Neural cell (in vitro differentiated cells): ENCODE results near the gene HHIPL1. TPM values are rescaled to one million over a fixed set of nuclear protein-coding genes. Genes with fewer than 3 reads are reported as not detected.

ENCODE experiments used
- H2AFZ ChIP-seq: fragments of 200-600, 300-800 bp; sonication (generic), shearing (Covaris generic); 2 replicates; pipeline ENCODE4 v1.6.0; 2014; ENCODE audit warnings: low read depth, mild to moderate bottlenecking, antibody characterized with exemption, low read length, moderate library complexity
- H3F3A ChIP-seq: fragments of 200-600 bp; shearing (Covaris generic); 2 replicates; pipeline ENCODE4 v1.6.1; 2016; ENCODE audit warnings: mild to moderate bottlenecking, moderate library complexity, mixed read lengths, antibody characterized with exemption, low read length; ENCODE audit not compliant: insufficient read depth, poor library complexity, severe bottlenecking
- H3K27ac ChIP-seq: fragments of 200-600, 300-800 bp; sonication (generic), shearing (Covaris generic); 2 replicates; pipeline ENCODE4 v1.5.1; 2014; ENCODE audit warnings: mild to moderate bottlenecking, low read length, moderate library complexity
- H3K27me3 ChIP-seq: fragments of 300-800, 200-600 bp; sonication (generic), shearing (Covaris generic); 2 replicates; pipeline ENCODE4 v1.6.0; 2014; ENCODE audit warnings: mild to moderate bottlenecking, low read depth, low read length, moderate library complexity; ENCODE audit not compliant: insufficient read depth
- H3K36me3 ChIP-seq: fragments of 300-800, 200-600 bp; sonication (generic), shearing (Covaris generic); 2 replicates; pipeline ENCODE4 v1.5.1; 2014; ENCODE audit warnings: mild to moderate bottlenecking, antibody characterized with exemption, low read length, moderate library complexity; ENCODE audit not compliant: insufficient read depth
- H3K4me2 ChIP-seq: fragments of 300-800, 200-600 bp; sonication (generic), shearing (Covaris generic); 2 replicates; pipeline ENCODE4 v1.6.0; 2014; ENCODE audit warnings: mild to moderate bottlenecking, low read length
- H3K4me3 ChIP-seq: fragments of 300-800, 200-600 bp; sonication (generic), shearing (Covaris generic); 2 replicates; pipeline ENCODE4 v1.5.1; 2014; ENCODE audit warnings: mild to moderate bottlenecking, low read length, moderate library complexity
- H3K79me2 ChIP-seq: fragments of 200-600 bp; shearing (Covaris generic); replicated peaks from 2 replicates; pipeline ENCODE4 v1.6.0; 2014; ENCODE audit warnings: mild to moderate bottlenecking, low read length, moderate library complexity; ENCODE audit not compliant: insufficient read depth
- H3K9ac ChIP-seq: fragments of 300-800, 200-600 bp; sonication (generic), shearing (Covaris generic); 2 replicates; pipeline ENCODE4 v1.6.1; 2016; ENCODE audit warnings: mild to moderate bottlenecking, low read length, mixed read lengths
- H3K9me2 ChIP-seq: fragments of 200-600 bp; shearing (Covaris generic); 2 replicates; pipeline ENCODE4 v1.6.1; 2016; ENCODE audit warnings: mild to moderate bottlenecking, low read length, mixed read lengths; ENCODE audit not compliant: insufficient read depth
- H3K9me3 ChIP-seq: fragments of 200-600, 300-800 bp; sonication (generic), shearing (Covaris generic); 2 replicates; pipeline ENCODE4 v1.6.1; 2016; ENCODE audit warnings: mild to moderate bottlenecking, mixed run types, low read length, moderate library complexity, mixed read lengths
- H4K20me1 ChIP-seq: fragments of 200-600 bp; shearing (Covaris generic); 2 replicates; pipeline ENCODE4 v1.6.1; 2016; ENCODE audit warnings: mild to moderate bottlenecking, mixed run types; ENCODE audit not compliant: insufficient read depth
- EP300 ChIP-seq: fragments of 450-650 bp; conservative IDR thresholded peaks from 2 replicates; pipeline ENCODE4 v1.6.1; 2014; ENCODE audit warnings: antibody characterized with exemption, mild to moderate bottlenecking, moderate library complexity; ENCODE audit not compliant: poor library complexity, severe bottlenecking
- EZH2 ChIP-seq: fragments of 200-600, 300-800 bp; shearing (Covaris generic), sonication (generic); IDR thresholded peaks from 2 replicates; pipeline ENCODE4 v1.6.1; 2014; ENCODE audit warnings: antibody characterized with exemption, low read length, borderline replicate concordance, mild to moderate bottlenecking; ENCODE audit not compliant: insufficient read depth, poor library complexity, severe bottlenecking
- MXI1 ChIP-seq: fragments of 450-650 bp; conservative IDR thresholded peaks from 2 replicates; pipeline ENCODE4 v1.6.1; 2014; ENCODE audit warnings: antibody characterized with exemption, mild to moderate bottlenecking; ENCODE audit not compliant: poor library complexity, severe bottlenecking
- POLR2AphosphoS5 ChIP-seq: IDR thresholded peaks from 2 replicates; pipeline ENCODE4 v1.6.1; 2012
- RAD21 ChIP-seq: fragments of 450-650 bp; conservative IDR thresholded peaks from 2 replicates; pipeline ENCODE4 v1.6.1; 2014; ENCODE audit warnings: antibody characterized with exemption, mild to moderate bottlenecking, moderate library complexity
- SMC3 ChIP-seq: fragments of 450-650 bp; conservative IDR thresholded peaks from 2 replicates; pipeline ENCODE4 v1.6.1; 2014; ENCODE audit warnings: antibody characterized with exemption, mild to moderate bottlenecking, moderate library complexity; ENCODE audit not compliant: poor library complexity
- TAF1 ChIP-seq: IDR thresholded peaks from 2 replicates; pipeline ENCODE4 v1.6.1; 2012; ENCODE audit warnings: low read depth
- polyA plus RNA-seq: library from polyadenylated mRNA; depleted of rRNA; stranded (reverse); fragments of >200 nt; gene quantifications from 2 replicates; pipeline ENCODE4 v1.2.3, GENCODE V29; 2014
- TF ChIP-seq, protein P1 (sequence below): fragments of 450-650 bp; IDR thresholded peaks from 2 replicates; pipeline ENCODE4 v1.5.1; 2014; ENCODE audit warnings: antibody characterized with exemption, mild to moderate bottlenecking, moderate library complexity; ENCODE audit not compliant: poor library complexity, severe bottlenecking
- TF ChIP-seq, protein P2 (sequence below): IDR thresholded peaks from 2 replicates; pipeline ENCODE4 v1.6.1; 2012; ENCODE audit warnings: borderline replicate concordance

HHIPL1 gene
- polyA plus RNA-seq, 1 donor from 2014 or later, result 0.47 TPM

DNA sequence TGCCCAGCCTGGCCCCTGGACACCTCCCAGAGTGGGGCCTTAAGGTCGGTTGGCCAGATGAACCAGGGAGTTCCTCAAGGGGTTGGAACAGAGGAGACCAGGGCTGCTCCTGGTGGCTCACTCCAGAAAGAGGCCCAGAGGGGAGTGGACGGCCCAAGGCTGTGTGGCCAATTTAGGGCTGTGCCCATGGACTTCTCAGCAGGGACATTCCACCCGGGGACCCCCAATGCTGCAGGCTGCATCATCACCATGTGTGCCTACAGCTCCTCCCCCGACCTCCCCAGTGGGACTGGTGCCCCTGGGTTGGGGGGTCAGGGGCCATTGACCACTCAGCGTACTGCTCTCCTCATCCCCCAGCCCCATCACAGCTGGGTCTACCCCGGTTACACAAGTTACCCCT, 21.6 kb downstream of the HHIPL1 start:
- Histone ChIP-seq H4K20me1 (no peaks in the 10 kb centered on the region), H3K9ac (no peak overlapping the region), H3K79me2 (no peaks in the 10 kb centered on the region), H3K9me3 (no peaks in the 10 kb centered on the region), H3K36me3 (no peaks in the 10 kb centered on the region), H2AFZ (no peak overlapping the region), H3K4me2 (no peak overlapping the region), H3K27me3 (no peaks in the 10 kb centered on the region), H3K9me2 (no peaks in the 10 kb centered on the region), H3K4me3 (no peak overlapping the region), H3K27ac (no peak overlapping the region), H3F3A (no peaks in the 10 kb centered on the region)
- no peak for TF ChIP-seq RAD21
- TF ChIP-seq MXI1, result no peak
- TF ChIP-seq SMC3, result no peak
- TF ChIP-seq POLR2AphosphoS5, result no peak
- TF ChIP-seq, protein P1, sequence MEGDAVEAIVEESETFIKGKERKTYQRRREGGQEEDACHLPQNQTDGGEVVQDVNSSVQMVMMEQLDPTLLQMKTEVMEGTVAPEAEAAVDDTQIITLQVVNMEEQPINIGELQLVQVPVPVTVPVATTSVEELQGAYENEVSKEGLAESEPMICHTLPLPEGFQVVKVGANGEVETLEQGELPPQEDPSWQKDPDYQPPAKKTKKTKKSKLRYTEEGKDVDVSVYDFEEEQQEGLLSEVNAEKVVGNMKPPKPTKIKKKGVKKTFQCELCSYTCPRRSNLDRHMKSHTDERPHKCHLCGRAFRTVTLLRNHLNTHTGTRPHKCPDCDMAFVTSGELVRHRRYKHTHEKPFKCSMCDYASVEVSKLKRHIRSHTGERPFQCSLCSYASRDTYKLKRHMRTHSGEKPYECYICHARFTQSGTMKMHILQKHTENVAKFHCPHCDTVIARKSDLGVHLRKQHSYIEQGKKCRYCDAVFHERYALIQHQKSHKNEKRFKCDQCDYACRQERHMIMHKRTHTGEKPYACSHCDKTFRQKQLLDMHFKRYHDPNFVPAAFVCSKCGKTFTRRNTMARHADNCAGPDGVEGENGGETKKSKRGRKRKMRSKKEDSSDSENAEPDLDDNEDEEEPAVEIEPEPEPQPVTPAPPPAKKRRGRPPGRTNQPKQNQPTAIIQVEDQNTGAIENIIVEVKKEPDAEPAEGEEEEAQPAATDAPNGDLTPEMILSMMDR, result no peak
- TF ChIP-seq TAF1, result no peak
- TF ChIP-seq, protein P2, sequence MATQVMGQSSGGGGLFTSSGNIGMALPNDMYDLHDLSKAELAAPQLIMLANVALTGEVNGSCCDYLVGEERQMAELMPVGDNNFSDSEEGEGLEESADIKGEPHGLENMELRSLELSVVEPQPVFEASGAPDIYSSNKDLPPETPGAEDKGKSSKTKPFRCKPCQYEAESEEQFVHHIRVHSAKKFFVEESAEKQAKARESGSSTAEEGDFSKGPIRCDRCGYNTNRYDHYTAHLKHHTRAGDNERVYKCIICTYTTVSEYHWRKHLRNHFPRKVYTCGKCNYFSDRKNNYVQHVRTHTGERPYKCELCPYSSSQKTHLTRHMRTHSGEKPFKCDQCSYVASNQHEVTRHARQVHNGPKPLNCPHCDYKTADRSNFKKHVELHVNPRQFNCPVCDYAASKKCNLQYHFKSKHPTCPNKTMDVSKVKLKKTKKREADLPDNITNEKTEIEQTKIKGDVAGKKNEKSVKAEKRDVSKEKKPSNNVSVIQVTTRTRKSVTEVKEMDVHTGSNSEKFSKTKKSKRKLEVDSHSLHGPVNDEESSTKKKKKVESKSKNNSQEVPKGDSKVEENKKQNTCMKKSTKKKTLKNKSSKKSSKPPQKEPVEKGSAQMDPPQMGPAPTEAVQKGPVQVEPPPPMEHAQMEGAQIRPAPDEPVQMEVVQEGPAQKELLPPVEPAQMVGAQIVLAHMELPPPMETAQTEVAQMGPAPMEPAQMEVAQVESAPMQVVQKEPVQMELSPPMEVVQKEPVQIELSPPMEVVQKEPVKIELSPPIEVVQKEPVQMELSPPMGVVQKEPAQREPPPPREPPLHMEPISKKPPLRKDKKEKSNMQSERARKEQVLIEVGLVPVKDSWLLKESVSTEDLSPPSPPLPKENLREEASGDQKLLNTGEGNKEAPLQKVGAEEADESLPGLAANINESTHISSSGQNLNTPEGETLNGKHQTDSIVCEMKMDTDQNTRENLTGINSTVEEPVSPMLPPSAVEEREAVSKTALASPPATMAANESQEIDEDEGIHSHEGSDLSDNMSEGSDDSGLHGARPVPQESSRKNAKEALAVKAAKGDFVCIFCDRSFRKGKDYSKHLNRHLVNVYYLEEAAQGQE, result no peak
- no peak for TF ChIP-seq EP300
- TF ChIP-seq EZH2, result no peak

DNA sequence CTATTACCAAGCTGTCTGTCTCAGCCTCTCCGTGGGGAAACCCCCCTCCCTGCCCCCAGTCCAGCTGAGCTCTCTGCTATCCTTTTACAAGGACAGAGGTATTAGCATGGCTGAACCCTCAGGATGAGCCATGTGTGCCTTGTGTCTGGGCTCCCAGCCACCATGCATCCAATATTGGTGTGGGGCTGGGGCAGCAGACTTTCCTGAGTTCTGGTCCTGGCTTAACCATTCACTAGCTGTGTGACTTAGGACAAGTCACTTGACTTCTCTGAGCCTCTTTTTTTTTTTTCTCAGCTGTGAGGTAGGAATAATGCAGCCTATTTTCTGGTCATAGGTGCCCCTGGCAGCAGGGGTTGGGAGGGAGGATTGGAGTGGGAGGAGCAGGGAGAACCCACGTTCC, 22.1 kb downstream of the HHIPL1 start:
- TF ChIP-seq RAD21, result no peak
- no peak for TF ChIP-seq SMC3
- TF ChIP-seq TAF1, result no peak
- TF ChIP-seq, protein P1, result no peak
- no peak for TF ChIP-seq EZH2
- TF ChIP-seq MXI1, result no peak
- no peak for TF ChIP-seq EP300
- TF ChIP-seq, protein P2, result no peak
- TF ChIP-seq POLR2AphosphoS5, result no peak

More for the DNA sequence above, 22.1 kb downstream of the HHIPL1 start:
- no peaks in the 10 kb centered on the region for H3K27me3 ChIP-seq
- H3K9me3 ChIP-seq, result no peaks in the 10 kb centered on the region
- no peaks in the 10 kb centered on the region for H3K79me2 ChIP-seq
- H4K20me1 ChIP-seq, result no peaks in the 10 kb centered on the region
- H3K36me3 ChIP-seq, result no peaks in the 10 kb centered on the region
- no peak overlapping the region for H3K4me3 ChIP-seq
- no peaks in the 10 kb centered on the region for H3F3A ChIP-seq
- no peaks in the 10 kb centered on the region for H3K9me2 ChIP-seq
- no peak overlapping the region for H3K4me2 ChIP-seq
- no peak overlapping the region for H2AFZ ChIP-seq
- H3K9ac ChIP-seq, result no peak overlapping the region
- no peak overlapping the region for H3K27ac ChIP-seq
